ENCODE data around the gene ATP11B. TPM values are rescaled to one million over a fixed set of nuclear protein-coding genes. Genes with fewer than 3 reads are reported as not detected.

The ATP11B gene
- total and polyA plus RNA-seq, 10 of the 15 experiments (the other 5 are each of a cell fraction or from before 2014, with no cell fraction given) = 10.3 to 66.9 (median 36.7) TPM

GRCh38 chr3:182807061-182807460, 13.8 kb downstream of the ATP11B start (continued):
- TF ChIP-seq ZBTB4 (CRISPR knock-in tag; IDR thresholded peaks at IDR 0.05) (no peak), NFXL1 (IDR thresholded peaks at IDR 0.05; ENCODE audit: borderline replicate concordance) (no peak), GABPA (IDR thresholded peaks at IDR 0.05; ENCODE audit: low read depth) (no peak), IKZF1 (conservative IDR thresholded peaks at IDR 0.05) (no peak), KLF5 (IDR thresholded peaks at IDR 0.05; ENCODE audit: partially characterized antibody) (no peak), ZNF217 (IDR thresholded peaks at IDR 0.05) (no peak), WRNIP1 (IDR thresholded peaks at IDR 0.05; ENCODE audit: borderline replicate concordance, low read depth, low read length) (no peak), STAT3 (IDR thresholded peaks at IDR 0.05; ENCODE audit: low read depth, low read length) (no peak), MXI1 (IDR thresholded peaks at IDR 0.05; ENCODE audit: low read depth, low read length) (no peak), KAT2A (conservative IDR thresholded peaks at IDR 0.05; ENCODE audit: control insufficient read depth, low read depth, low read length) (no peak), CBX3 (IDR thresholded peaks at IDR 0.05; ENCODE audit: borderline replicate concordance, low read depth) (no peak), EED (IDR thresholded peaks at IDR 0.05; ENCODE audit: low read depth) (no peak), NBN (IDR thresholded peaks at IDR 0.05) (no peak)
